ENCODE results near the gene GALK1. TPM values are rescaled to one million over a fixed set of nuclear protein-coding genes. Genes with fewer than 3 reads are reported as not detected.
A peak's percentile ranks its signal among the peaks of the same experiment; 100 is the strongest.

The GALK1 gene
- total and polyA plus RNA-seq, 9 of the 15 experiments (the other 6 are each of a cell fraction or from before 2014, with no cell fraction given) = 0.45 to 51.6 (median 17.4) TPM

DNA sequence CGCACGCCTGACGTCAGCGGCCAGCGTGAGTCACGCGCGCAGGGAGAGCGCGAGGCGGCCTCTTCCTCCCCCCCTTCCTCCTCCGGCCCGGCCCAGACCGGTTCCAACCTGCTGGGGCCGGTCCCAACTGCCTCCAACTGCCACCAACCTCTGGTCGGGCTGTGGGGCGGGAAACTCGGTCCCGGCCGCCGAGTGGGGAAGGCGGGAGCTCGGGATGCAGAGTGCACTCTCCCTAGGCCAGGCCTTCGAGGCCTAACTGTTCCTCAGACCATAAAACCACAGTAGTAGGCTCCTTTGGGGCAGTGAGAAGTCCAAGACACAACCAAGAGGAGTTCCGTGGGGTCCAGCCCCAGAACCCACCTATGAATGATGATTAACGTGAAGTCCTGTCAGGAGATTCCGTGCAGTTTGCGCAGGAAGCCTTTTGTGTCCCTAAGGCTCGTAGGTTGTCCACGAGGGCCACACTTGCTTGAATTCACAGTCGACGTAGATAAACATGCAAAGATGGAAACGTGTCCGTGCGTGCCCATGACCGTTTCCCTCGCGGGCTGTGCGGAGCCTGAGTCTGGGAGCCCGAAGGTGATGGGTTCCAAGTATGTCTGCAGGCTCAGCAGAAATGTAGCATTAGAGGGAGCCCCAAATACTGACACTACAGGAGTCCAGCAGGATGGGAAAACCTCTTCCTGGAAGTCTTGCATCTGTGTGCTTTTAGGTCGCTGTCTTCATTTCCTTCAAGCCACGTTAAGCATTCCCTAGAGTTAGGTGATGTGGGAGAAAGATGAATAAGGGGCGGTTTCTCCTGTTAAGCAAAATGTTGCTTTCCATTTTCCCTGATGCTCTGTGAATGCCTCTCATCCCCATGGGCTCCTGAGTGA is 20.3 kb upstream of the GALK1 start (continued):
- no peak for TF ChIP-seq CREB5 (CRISPR knock-in tag; IDR thresholded peaks at IDR 0.05)
- no peak for TF ChIP-seq ZNF324 (CRISPR knock-in tag; IDR thresholded peaks at IDR 0.05)
- 0 out of 2 replicates have a peak, but pooled peaks have one; percentile 84 for TF ChIP-seq CAMTA2 (CRISPR knock-in tag; conservative IDR thresholded peaks at IDR 0.05)
- TF ChIP-seq, protein P1, sequence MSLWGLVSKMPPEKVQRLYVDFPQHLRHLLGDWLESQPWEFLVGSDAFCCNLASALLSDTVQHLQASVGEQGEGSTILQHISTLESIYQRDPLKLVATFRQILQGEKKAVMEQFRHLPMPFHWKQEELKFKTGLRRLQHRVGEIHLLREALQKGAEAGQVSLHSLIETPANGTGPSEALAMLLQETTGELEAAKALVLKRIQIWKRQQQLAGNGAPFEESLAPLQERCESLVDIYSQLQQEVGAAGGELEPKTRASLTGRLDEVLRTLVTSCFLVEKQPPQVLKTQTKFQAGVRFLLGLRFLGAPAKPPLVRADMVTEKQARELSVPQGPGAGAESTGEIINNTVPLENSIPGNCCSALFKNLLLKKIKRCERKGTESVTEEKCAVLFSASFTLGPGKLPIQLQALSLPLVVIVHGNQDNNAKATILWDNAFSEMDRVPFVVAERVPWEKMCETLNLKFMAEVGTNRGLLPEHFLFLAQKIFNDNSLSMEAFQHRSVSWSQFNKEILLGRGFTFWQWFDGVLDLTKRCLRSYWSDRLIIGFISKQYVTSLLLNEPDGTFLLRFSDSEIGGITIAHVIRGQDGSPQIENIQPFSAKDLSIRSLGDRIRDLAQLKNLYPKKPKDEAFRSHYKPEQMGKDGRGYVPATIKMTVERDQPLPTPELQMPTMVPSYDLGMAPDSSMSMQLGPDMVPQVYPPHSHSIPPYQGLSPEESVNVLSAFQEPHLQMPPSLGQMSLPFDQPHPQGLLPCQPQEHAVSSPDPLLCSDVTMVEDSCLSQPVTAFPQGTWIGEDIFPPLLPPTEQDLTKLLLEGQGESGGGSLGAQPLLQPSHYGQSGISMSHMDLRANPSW (CRISPR knock-in tag; IDR thresholded peaks at IDR 0.05) = peak; percentile 86; the same call in 1 of the 2 replicates
- TF ChIP-seq, protein P2, sequence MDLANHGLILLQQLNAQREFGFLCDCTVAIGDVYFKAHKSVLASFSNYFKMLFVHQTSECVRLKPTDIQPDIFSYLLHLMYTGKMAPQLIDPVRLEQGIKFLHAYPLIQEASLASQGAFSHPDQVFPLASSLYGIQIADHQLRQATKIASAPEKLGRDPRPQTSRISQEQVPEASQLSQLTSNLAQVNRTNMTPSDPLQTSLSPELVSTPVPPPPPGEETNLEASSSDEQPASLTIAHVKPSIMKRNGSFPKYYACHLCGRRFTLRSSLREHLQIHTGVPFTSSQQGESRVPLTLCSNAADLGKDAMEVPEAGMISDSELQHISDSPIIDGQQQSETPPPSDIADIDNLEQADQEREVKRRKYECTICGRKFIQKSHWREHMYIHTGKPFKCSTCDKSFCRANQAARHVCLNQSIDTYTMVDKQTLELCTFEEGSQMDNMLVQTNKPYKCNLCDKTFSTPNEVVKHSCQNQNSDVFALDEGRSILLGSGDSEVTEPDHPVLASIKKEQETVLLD (IDR thresholded peaks at IDR 0.05) = no peak
- TF ChIP-seq CEBPG (CRISPR knock-in tag; IDR thresholded peaks at IDR 0.05) = no peak
- TF ChIP-seq CEBPG (tag; conservative IDR thresholded peaks at IDR 0.05 in 1 of 2, IDR thresholded peaks at IDR 0.05 in 1 of 2) = no peak
- no peak for TF ChIP-seq FOS (IDR thresholded peaks at IDR 0.05; ENCODE audit: extremely low read depth, insufficient read length)
- TF ChIP-seq, protein P3, sequence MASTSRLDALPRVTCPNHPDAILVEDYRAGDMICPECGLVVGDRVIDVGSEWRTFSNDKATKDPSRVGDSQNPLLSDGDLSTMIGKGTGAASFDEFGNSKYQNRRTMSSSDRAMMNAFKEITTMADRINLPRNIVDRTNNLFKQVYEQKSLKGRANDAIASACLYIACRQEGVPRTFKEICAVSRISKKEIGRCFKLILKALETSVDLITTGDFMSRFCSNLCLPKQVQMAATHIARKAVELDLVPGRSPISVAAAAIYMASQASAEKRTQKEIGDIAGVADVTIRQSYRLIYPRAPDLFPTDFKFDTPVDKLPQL (IDR thresholded peaks at IDR 0.05; ENCODE audit: extremely low read depth, insufficient read length) = no peak
- TF ChIP-seq, protein P4, sequence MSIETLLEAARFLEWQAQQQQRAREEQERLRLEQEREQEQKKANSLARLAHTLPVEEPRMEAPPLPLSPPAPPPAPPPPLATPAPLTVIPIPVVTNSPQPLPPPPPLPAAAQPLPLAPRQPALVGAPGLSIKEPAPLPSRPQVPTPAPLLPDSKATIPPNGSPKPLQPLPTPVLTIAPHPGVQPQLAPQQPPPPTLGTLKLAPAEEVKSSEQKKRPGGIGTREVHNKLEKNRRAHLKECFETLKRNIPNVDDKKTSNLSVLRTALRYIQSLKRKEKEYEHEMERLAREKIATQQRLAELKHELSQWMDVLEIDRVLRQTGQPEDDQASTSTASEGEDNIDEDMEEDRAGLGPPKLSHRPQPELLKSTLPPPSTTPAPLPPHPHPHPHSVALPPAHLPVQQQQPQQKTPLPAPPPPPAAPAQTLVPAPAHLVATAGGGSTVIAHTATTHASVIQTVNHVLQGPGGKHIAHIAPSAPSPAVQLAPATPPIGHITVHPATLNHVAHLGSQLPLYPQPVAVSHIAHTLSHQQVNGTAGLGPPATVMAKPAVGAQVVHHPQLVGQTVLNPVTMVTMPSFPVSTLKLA (conservative IDR thresholded peaks at IDR 0.05) = peak; percentile 2 to 64; a peak in 1 of 4 replicates
- no peak; the same call in 1 of the 2 replicates for TF ChIP-seq ZNF23 (CRISPR knock-in tag; IDR thresholded peaks at IDR 0.05)
- TF ChIP-seq, protein P5, sequence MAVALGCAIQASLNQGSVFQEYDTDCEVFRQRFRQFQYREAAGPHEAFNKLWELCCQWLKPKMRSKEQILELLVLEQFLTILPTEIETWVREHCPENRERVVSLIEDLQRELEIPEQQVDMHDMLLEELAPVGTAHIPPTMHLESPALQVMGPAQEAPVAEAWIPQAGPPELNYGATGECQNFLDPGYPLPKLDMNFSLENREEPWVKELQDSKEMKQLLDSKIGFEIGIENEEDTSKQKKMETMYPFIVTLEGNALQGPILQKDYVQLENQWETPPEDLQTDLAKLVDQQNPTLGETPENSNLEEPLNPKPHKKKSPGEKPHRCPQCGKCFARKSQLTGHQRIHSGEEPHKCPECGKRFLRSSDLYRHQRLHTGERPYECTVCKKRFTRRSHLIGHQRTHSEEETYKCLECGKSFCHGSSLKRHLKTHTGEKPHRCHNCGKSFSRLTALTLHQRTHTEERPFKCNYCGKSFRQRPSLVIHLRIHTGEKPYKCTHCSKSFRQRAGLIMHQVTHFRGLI (CRISPR knock-in tag; IDR thresholded peaks at IDR 0.05) = peak; percentile 79
- 0 out of 4 replicates have a peak, but pooled peaks of 1 of the 2 experiments have one; percentile 21 for TF ChIP-seq FOXA3 (CRISPR knock-in tag; conservative IDR thresholded peaks at IDR 0.05 in 1 of 2, IDR thresholded peaks at IDR 0.05 in 1 of 2)
- peak; percentile 90 for TF ChIP-seq ZKSCAN8 (CRISPR knock-in tag; IDR thresholded peaks at IDR 0.05)
- no peak; the same call in 1 of the 2 replicates for TF ChIP-seq EGR1 (conservative IDR thresholded peaks at IDR 0.05)

All from K562 (cell line).